ENCODE data around the gene GNG5.
"Not testable (repeated sequence)": the region's sequence is repeated elsewhere in the genome, so short reads cannot be mapped to it uniquely, and the experiment has no call there.

The GNG5 gene

DNA sequence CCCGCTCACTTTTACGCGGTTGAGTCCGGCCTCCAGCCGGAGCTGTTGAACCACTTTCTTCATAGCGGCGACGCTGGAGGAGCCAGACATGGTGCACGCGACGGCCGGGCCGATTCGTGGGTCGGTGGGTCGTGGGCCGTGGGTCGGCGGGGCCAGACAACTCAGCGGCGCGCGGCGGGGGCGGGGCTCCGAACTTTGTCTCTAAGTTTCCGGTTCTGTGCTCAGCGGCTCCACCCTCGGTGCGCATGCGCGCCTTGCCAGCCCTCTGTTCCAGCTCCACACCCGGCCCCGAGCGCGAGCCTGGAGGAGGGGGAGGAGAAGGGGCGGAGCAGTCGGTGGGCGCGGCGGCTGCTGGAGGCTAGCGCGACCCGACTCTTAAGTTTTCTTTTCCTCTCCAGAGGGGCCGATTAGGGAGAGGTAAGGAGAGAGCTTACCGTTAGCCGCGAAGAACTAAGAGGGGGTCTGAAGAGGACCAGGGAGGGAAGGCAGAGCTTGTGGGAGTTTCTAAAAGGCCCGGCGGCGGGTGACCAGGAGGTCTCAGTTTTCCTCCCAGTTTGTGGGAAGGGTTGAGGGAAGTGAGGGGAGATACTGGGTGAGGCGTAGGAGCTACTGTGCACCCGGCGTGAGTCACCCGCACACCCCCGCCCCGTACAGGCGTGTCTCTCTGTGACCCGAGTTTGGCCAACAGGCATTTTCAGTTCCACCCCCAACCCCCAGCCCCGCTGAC lies at the start of gene GNG5, which contains the start of gene SPATA1:
GNG5 (minus strand) TSS at position 580 of the 727 bp plus-strand sequence; CDS start at position 90, 490 bp downstream.
SPATA1 (plus strand) TSS at position 385 of the 727 bp plus-strand sequence. CDS start 9,974 bp downstream, outside the sequence.
- peak; percentile 74 for DNase-seq

DNA sequence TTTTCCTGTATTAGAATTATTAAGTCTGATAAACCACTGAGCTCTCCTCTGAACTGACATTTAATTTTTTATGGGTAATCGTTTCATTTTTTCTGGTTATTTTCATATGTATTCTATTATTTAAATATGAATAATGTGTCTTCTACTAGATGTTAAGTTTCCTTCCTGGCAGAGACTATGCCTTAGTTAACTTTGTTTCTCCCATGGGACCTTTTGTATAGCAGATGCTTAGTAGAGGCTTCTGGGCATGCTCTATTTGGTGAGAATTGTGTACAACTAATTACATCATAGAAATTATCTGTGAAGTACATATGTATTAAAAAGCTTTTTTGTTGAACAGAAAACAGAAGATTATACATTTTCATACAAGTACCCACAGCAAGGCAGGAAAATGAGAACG lies 44.4 kb upstream of the GNG5 start:
- DNase-seq: no peak

DNA sequence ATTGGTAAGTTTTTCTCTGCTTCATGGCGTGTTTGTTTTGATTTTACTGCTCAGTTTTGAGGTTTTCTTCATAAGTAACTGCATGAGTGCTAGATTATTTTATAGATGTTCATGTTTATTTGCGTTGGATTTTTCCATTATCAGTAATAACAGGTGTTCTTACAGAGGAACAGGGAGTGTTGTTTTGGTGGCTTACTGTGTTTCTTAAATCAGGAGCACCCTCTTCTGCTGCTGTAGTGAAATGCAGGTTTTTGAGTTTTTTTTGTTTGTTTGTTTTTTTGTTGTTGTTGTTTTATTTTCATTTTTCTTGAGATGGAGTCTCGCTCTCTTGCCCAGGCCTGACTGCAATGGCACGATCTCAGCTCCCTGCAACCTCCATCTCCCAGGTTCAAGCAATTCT lies 35.3 kb upstream of the GNG5 start:
- no peak for DNase-seq

GRCh38 chr1:84540759-84541158 lies 34.4 kb upstream of the GNG5 start:
- no peak for DNase-seq

DNA sequence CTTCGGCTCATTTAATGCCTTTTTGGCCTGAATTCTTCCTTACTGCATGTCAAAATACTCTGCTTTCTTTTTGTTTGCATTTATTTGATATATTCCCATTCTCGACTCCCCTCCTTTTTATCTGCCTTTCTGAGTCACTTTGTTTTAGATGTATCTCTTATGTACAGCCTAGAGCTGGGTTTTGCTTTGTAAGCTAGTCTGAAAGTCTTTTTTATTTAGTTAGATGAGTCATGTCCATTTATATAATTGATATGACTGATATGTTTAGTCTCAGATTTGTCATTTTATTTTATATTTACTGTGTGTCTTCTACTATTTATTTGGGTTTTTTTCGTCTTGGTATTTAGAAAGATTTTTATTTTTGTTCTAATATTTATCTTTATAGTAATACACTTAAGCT lies 33.6 kb upstream of the GNG5 start:
- DNase-seq: no peak

- DNase-seq: no peak
Observed at GRCh38 chr1:84538599-84538998, 32.2 kb upstream of the GNG5 start.

GRCh38 chr1:84525779-84526178 lies 19.4 kb upstream of the GNG5 start:
- no peak for DNase-seq

GRCh38 chr1:84524590-84524989 lies 18.2 kb upstream of the GNG5 start:
- DNase-seq: no peak

DNA sequence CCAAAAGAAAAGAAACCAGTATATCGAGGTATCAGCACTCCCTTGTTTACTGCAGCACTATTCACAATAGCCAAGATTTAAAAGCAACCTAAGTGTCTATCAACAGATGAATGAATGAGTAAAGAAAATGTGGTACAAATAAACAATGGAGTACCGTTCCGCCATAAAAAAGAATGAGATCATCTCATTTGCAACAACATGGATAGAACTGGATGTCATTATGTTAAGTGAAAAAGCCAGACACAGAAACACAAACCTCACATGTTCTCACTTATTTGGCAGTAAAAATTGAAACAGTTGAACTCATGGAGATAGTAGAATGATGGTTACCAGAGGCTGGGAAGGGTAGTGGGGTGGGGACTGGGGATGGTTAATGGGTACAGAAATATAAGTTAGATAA lies 4.3 kb upstream of the GNG5 start:
- no peak for DNase-seq

- no peak for DNase-seq
Observed at GRCh38 chr1:84510165-84510564, 3.8 kb upstream of the GNG5 start.

DNA sequence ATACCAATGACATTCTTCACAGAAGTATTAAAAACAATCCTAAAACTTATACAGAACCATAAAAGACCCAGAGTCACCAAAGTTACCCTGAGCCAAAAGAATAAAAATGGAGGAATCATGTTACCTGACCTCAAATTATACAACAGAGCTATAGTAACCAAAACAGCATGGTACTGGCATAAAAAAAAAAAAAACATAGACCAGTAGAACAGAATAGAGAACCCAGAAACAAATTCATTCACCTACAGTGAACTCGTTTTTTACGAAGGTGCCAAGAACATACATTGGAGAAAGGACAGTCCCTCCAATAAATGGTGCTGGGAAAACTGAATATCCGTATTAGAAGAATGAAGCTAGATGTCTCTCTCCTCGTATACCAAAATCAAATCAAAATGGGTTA lies 2.6 kb upstream of the GNG5 start:
- no peak for DNase-seq

GRCh38 chr1:84508510-84508909 lies 2.1 kb upstream of the GNG5 start:
- no peak for DNase-seq

DNA sequence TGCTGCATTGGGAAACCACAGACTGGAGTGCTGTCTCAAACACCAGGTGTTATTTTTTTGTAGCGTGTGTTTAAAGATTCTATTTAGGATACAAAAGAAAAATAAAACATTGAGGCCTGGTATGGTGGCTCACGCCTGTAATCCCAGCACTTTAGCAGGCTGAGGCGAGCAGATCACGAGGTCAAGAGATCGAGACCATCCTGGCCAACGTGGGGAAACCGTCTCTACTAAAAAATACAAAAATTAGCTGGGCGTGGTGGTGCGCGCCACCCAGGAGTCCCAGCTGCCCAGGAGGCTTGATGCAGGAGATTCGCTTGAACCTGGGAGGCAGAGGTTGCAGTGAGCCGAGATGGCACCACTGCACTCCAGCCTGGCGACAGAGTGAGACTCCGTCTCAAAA lies 1.5 kb upstream of the GNG5 start:
- DNase-seq: not testable (repeated sequence)

- no peak for DNase-seq
Observed at GRCh38 chr1:84506729-84507453, 510 bp upstream of the GNG5 start.

DNA sequence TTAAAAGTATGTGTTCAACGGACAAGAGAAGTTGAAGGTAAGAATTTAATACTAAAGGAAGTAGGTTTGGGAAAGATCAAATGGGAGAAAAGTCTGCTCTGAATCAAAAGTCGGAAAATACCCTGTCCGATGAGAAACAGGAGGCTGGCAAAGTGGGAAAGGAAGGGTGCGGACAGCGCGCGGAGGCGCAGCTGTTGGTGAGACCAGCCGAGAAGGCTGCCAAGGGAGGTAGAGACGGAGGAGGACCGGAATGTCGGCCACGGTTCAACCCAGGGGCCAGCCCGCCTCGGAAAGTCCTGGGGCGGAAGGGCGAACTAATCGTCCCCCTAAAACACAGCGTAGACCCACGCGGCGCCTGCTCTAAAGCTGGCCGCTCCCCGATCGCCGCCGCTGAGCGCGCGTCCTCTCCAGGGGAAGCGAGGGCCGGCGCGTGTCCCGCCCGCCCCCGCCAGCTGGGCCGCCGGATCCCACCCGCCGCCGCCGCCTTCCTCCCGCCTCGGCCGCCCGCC lies 834 bp downstream of the GNG5 start:
- no peak for DNase-seq

- no peak for DNase-seq
Observed at GRCh38 chr1:84504580-84505492, 1.5 kb downstream of the GNG5 start.

GRCh38 chr1:84502927-84503326 lies 3.5 kb downstream of the GNG5 start:
- DNase-seq: no peak

- no peak for DNase-seq
Observed at GRCh38 chr1:84497631-84498275, 8.6 kb downstream of the GNG5 start.

DNA sequence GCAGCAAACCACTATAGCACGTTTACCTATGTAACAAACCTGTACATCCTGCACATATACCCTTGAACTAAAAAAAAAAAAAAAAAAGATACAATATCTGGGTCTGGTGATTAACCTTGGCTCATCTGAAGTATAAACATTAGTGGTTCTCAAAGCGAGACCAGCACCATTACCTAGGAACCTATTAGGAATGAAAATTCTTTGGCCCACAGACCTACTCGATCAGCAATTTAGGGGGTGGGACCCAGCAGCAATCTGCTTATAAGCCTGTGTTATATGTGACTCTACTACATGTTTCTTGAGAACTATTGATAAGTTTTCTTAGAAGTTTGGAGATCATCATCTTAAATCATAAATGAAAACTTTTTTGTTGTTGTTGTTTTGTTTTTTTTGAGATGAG lies 9.9 kb downstream of the GNG5 start:
- no peak for DNase-seq

DNA sequence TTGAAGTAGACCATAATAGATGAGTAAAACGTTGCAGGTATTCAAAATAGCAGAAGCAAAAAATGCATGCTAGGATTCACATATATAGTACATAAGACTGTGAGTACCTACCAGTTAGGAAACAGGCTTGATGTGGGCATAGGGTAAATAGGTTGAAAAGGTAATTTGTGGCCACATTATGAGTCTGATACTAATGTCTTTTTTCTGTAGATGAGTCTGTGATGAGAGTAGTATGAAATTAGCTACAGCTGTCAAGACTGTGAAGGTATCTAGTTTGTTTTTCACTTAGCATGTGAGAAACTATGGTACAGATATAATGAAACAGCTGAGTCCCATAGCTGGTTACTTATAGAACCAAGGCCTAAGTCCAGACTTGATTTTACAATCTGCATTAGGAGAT lies 12.6 kb downstream of the GNG5 start:
- DNase-seq: no peak

GRCh38 chr1:84492726-84493125 lies 13.7 kb downstream of the GNG5 start:
- no peak for DNase-seq

DNA sequence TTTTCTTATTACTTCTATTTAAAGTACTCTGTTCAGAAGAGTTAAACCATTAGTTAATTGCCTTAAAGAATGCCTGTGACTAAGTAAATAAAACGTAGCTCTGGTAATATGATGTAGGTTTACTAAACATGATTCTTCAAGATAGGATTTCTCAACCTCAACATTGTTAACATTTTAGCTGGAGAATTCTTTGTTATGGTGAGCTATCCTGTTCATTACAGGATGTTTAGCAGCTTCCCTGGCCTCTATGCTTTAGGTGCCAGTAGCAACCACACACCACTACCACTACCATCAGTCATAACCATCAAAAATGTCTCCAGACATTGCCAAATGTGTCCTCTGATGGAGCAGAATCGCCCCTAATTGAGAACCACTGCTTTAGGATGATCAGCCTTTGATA lies 16.6 kb downstream of the GNG5 start:
- no peak for DNase-seq

GRCh38 chr1:84488107-84488506 lies 18.3 kb downstream of the GNG5 start:
- DNase-seq: no peak
